Naive thymus-derived CD8-positive, alpha-beta T cell (primary cell): ENCODE measurements around the gene PTPRF. TPM values are rescaled to one million over a fixed set of nuclear protein-coding genes. Genes with fewer than 3 reads are reported as not detected.

ENCODE experiments used
- ATAC-seq, 2 donors: fragments of 150-1000 bp; cut with Tn5 transposase in 1 of 2; sonication (Bioruptor Pico), chemical (Tn5 transposase) in 1 of 2; 1 replicate in 1 of 2; 2 replicates in 1 of 2; pipeline ENCODE4 v1.10.0; 2021; ENCODE audit warnings: mild to moderate bottlenecking in 2 of 2, moderate library complexity in 2 of 2
- POLR2A ChIA-PET: fragments of 350-600 bp; sonication (Branson Sonifier 250); formaldehyde crosslinking; loops from one replicate; lab custom pipeline; 2021; ENCODE audit warnings: antibody characterized with exemption; lab: Charles Lee
- DNase-seq, 10 donors: peaks; one replicate each; pipeline versions ENCODE4 v3.0.0 to v3.0.0-alpha.2; 2020 to 2022
- H3K27ac Mint-ChIP-seq, 10 donors: one replicate each; pipeline ENCODE4 v1.8.0; 2020 to 2022; ENCODE audit warnings: mild to moderate bottlenecking in 10 of 10, mixed read lengths in 10 of 10, moderate library complexity in 4 of 10, inconsistent platforms in 1 of 10
- H3K27me3 Mint-ChIP-seq, 5 donors: one replicate each; pipeline ENCODE4 v1.8.0; 2021 to 2022; ENCODE audit warnings: mixed read lengths in 5 of 5
- H3K36me3 Mint-ChIP-seq, 3 donors: one replicate each; pipeline ENCODE4 v1.8.0; 2020 to 2022; ENCODE audit warnings: mixed read lengths in 3 of 3, mild to moderate bottlenecking in 2 of 3, inconsistent platforms in 1 of 3
- H3K4me1 Mint-ChIP-seq, 4 donors: one replicate each; pipeline ENCODE4 v1.8.0; 2021 to 2022; ENCODE audit warnings: mixed read lengths in 4 of 4
- H3K4me3 Mint-ChIP-seq, 10 donors: one replicate each; pipeline ENCODE4 v1.8.0; 2020 to 2022; ENCODE audit warnings: mild to moderate bottlenecking in 10 of 10, mixed read lengths in 10 of 10, moderate library complexity in 6 of 10, inconsistent platforms in 1 of 10
- H3K9me3 Mint-ChIP-seq, 9 donors: one replicate each; pipeline ENCODE4 v1.8.0; 2020 to 2022; ENCODE audit warnings: mixed read lengths in 9 of 9, mild to moderate bottlenecking in 3 of 9, inconsistent platforms in 1 of 9, moderate library complexity in 1 of 9
- polyA plus RNA-seq, 3 donors: library from polyadenylated mRNA; unstranded; fragments of 300-500 nt; fragmentation: Illumina TruSeq; gene quantifications; one replicate each; pipeline ENCODE4 v1.2.3, GENCODE V29; 2021
- total RNA-seq, 8 experiments: library from RNA in 2 of 8; stranded (reverse) in 2 of 8; gene quantifications; one replicate each; pipeline ENCODE4 v1.2.3 and lab custom pipeline; 2021 to 2026

Gene PTPRF
- total and polyA plus RNA-seq, 5 experiments from 2014 or later = 0.08 TPM; not detected in 4

GRCh38 chr1:43611950-43612349 lies 81.3 kb downstream of the PTPRF start:
- POLR2A ChIA-PET = no interaction called here
- Mint-ChIP-seq H3K27ac (peak overlapping the region in 2 of 10 donors; percentile 6 to 56), H3K4me3 (no peak overlapping the region), H3K27me3 (peaks cover 0 to 11% (median 0%) of the 10 kb centered on the region in 5 donors), H3K9me3 (no peaks in the 10 kb centered on the region), H3K36me3 (no peaks in the 10 kb centered on the region), H3K4me1 (peaks cover 0 to 2% (median 0%) of the 10 kb centered on the region in 4 donors)
- DNase-seq (no peak), ATAC-seq (no peak)

GRCh38 chr1:43612406-43612805 lies 81.7 kb downstream of the PTPRF start:
- DNase-seq (peak in 1 of 10 donors; percentile 45), ATAC-seq (no peak)
- Mint-ChIP-seq H3K27me3 (peaks cover 0 to 11% (median 0%) of the 10 kb centered on the region in 5 donors), H3K27ac (no peak overlapping the region), H3K4me3 (no peak overlapping the region), H3K9me3 (no peaks in the 10 kb centered on the region), H3K36me3 (no peaks in the 10 kb centered on the region), H3K4me1 (no peaks in the 10 kb centered on the region)
- POLR2A ChIA-PET = no interaction called here

DNA sequence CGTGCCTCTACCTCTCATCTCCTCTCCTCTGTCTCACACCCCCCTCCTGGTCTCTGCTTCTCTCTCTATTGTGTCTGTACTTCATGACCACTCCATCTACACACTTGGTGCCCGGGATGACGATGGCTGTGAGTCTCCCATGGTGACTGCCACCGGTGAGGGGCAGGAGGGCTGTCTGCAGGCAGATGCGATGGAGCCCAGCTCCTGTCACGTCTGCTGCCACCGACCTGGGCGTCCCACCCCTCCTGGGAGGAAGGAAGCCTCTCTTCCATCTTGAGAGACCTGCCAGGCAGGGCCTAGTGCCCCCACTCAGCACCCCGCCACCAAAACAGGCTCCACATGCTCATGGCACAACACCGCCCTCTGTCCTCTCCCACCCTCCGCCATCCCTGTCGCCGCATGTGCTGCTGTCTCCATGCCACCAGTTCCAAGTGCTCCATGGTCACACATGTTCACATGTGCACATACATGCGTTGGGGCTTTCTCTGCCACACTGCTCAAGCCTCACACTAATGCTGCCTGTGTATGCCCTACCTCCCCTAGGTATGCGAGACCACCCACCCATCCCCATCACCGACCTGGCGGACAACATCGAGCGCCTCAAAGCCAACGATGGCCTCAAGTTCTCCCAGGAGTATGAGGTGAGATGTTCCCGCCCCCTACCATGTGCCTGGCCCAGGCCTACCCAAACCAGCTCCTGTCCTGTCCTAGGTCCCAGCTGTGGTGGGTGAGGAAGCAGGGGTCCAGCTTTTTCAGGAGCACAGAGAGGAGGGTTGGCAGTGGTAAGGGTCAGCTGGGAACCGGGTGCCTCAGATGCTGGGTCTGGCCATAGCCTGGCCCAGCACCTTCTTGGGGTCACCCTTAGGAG lies 82.6 kb downstream of the PTPRF start:
- H3K36me3 Mint-ChIP-seq = no peaks in the 10 kb centered on the region
- peaks cover 0 to 11% (median 0%) of the 10 kb centered on the region in 5 donors for H3K27me3 Mint-ChIP-seq
- ATAC-seq (no peak), DNase-seq (peak in 1 of 10 donors; percentile 37)
- H3K9me3 Mint-ChIP-seq = no peaks in the 10 kb centered on the region
- H3K4me1 Mint-ChIP-seq = no peaks in the 10 kb centered on the region
- no peak overlapping the region for H3K27ac Mint-ChIP-seq
- POLR2A ChIA-PET = no interaction called here
- H3K4me3 Mint-ChIP-seq = no peak overlapping the region

DNA sequence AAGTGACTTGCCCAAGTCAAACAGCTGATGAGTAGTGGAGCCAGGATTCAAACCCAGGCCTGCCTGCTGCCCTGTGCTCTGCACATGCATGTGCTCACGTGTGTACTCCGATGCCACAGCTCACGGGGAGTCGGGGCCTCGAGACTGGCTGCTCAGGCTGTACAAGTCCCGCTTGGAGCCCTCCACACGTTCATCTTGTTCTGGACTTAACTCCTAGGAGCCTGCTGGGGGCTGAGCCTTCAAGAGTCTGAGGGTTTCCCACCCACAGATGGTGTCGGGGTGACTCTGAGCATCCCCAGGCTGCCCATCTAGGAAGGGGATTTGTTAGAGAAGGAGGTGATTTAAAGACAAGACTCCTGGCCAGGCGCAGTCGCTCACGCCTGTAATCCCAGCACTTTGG lies 83.5 kb downstream of the PTPRF start:
- Mint-ChIP-seq H3K27ac (peak overlapping the region in 1 of 10 donors; percentile 76), H3K27me3 (peaks cover 0 to 11% (median 0%) of the 10 kb centered on the region in 5 donors), H3K4me3 (no peak overlapping the region), H3K4me1 (no peaks in the 10 kb centered on the region), H3K36me3 (no peaks in the 10 kb centered on the region), H3K9me3 (no peaks in the 10 kb centered on the region)
- POLR2A ChIA-PET = no interaction called here
- ATAC-seq = no peak
- peak in 1 of 10 donors; percentile 50 for DNase-seq

DNA sequence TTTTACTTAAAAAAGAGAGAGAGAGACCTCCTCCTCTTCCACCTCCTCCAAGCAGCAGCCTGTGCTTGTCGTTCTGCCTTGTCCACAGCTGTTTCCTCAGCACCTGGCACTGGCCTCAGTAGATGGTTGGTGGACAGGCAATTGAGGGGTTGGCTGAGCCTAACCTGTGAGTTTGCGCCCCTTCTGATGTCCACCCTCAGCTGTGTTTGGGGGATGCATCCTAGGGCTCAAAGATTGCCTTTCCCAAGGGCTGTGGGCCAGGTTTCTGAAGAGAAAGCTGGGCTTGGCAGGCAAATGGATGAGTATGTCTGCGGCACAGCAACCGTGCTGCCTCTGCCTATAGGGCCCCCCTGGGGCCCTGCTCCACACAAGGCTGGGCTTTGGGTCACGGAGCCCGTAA lies 84.2 kb downstream of the PTPRF start:
- ATAC-seq (no peak), DNase-seq (peak in 1 of 10 donors; percentile 32)
- Mint-ChIP-seq H3K4me3 (no peak overlapping the region), H3K4me1 (no peaks in the 10 kb centered on the region), H3K27me3 (peaks cover 0 to 11% (median 0%) of the 10 kb centered on the region in 5 donors), H3K9me3 (no peaks in the 10 kb centered on the region), H3K36me3 (no peaks in the 10 kb centered on the region), H3K27ac (no peak overlapping the region)
- POLR2A ChIA-PET = no interaction called here

- Mint-ChIP-seq H3K36me3 (no peaks in the 10 kb centered on the region), H3K9me3 (no peaks in the 10 kb centered on the region), H3K27ac (no peak overlapping the region), H3K4me1 (no peaks in the 10 kb centered on the region), H3K27me3 (peaks cover 0 to 7% (median 0%) of the 10 kb centered on the region in 5 donors), H3K4me3 (no peak overlapping the region)
- POLR2A ChIA-PET = no interaction called here
- DNase-seq (no peak), ATAC-seq (no peak)
These were observed 85.7 kb downstream of the PTPRF start for GRCh38 chr1:43616383-43616782.

DNA sequence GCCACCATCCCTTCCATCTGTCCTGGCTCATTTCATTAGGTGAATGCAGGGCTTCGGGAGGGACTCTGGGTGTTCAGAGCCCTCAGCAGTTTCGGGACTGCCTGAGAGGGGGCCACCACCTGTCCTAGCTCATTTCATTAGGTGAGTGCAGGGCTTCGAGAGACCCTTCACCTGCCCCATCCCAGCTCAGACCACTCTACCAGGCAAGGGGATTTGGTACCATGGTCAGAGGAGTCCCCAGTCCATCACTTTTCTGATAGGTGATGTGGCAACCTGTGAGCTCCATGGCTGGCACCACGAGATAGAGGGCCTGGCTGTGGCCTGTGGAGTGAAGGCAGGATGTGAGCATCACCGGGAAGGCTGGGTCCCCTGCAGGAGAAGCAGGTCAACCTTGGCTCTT lies 86.3 kb downstream of the PTPRF start:
- Mint-ChIP-seq H3K27ac (no peak overlapping the region), H3K36me3 (no peaks in the 10 kb centered on the region), H3K27me3 (peaks cover 0 to 4% (median 0%) of the 10 kb centered on the region in 5 donors), H3K4me3 (no peak overlapping the region), H3K4me1 (peaks cover 0 to 2% (median 0%) of the 10 kb centered on the region in 4 donors), H3K9me3 (no peaks in the 10 kb centered on the region)
- DNase-seq (no peak), ATAC-seq (no peak)
- POLR2A ChIA-PET = no interaction called here

DNA sequence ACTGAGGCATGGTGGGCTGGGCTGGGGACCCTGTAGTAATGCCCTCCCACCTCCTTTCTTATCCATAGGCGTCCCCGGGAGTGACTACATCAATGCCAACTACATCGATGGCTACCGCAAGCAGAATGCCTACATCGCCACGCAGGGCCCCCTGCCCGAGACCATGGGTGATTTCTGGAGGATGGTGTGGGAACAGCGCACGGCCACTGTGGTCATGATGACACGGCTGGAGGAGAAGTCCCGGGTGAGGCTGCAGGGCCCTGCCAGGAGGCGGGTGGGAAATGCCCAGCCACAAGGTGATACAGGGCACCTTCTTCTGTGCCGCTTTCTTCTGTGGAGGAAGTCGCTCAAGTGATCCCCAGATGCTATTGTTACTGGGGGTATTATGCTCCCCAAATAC lies 87.0 kb downstream of the PTPRF start:
- DNase-seq (no peak), ATAC-seq (no peak)
- peaks cover 0 to 2% (median 0%) of the 10 kb centered on the region in 5 donors for H3K27me3 Mint-ChIP-seq
- no peaks in the 10 kb centered on the region for H3K9me3 Mint-ChIP-seq
- peaks cover 0 to 2% (median 0%) of the 10 kb centered on the region in 4 donors for H3K4me1 Mint-ChIP-seq
- no peak overlapping the region for H3K4me3 Mint-ChIP-seq
- H3K27ac Mint-ChIP-seq = no peak overlapping the region
- POLR2A ChIA-PET = no interaction called here
- H3K36me3 Mint-ChIP-seq = no peaks in the 10 kb centered on the region

GRCh38 chr1:43618521-43619313 lies 88.0 kb downstream of the PTPRF start:
- peaks cover 0 to 2% (median 0%) of the 10 kb centered on the region in 4 donors for H3K4me1 Mint-ChIP-seq
- no peak for DNase-seq
- H3K4me3 Mint-ChIP-seq = no peak overlapping the region
- peak overlapping the region in 1 of 10 donors; percentile 34 for H3K27ac Mint-ChIP-seq
- H3K36me3 Mint-ChIP-seq = no peaks in the 10 kb centered on the region
- H3K27me3 Mint-ChIP-seq = peaks cover 0 to 2% (median 0%) of the 10 kb centered on the region in 5 donors
- ATAC-seq = no peak
- POLR2A ChIA-PET = no interaction called here
- H3K9me3 Mint-ChIP-seq = no peaks in the 10 kb centered on the region

DNA sequence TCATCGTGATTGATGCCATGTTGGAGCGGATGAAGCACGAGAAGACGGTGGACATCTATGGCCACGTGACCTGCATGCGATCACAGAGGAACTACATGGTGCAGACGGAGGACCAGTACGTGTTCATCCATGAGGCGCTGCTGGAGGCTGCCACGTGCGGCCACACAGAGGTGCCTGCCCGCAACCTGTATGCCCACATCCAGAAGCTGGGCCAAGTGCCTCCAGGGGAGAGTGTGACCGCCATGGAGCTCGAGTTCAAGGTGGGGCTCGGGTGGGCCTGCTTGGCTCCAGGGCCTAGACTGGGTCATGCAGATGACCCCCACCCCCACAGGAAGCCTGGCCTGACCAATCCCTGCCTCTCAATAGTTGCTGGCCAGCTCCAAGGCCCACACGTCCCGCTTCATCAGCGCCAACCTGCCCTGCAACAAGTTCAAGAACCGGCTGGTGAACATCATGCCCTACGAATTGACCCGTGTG lies 88.7 kb downstream of the PTPRF start:
- POLR2A ChIA-PET = no interaction called here
- Mint-ChIP-seq H3K27me3 (peaks cover 0 to 2% (median 0%) of the 10 kb centered on the region in 5 donors), H3K4me3 (no peak overlapping the region), H3K9me3 (no peaks in the 10 kb centered on the region), H3K36me3 (no peaks in the 10 kb centered on the region), H3K27ac (no peak overlapping the region), H3K4me1 (peaks cover 0 to 2% (median 0%) of the 10 kb centered on the region in 4 donors)
- no peak for ATAC-seq
- no peak for DNase-seq

GRCh38 chr1:43619996-43620920 lies 89.6 kb downstream of the PTPRF start:
- Mint-ChIP-seq H3K27ac (no peak overlapping the region), H3K4me3 (no peak overlapping the region), H3K4me1 (peaks cover 0 to 2% (median 0%) of the 10 kb centered on the region in 4 donors), H3K9me3 (no peaks in the 10 kb centered on the region), H3K27me3 (peaks cover 0 to 2% (median 0%) of the 10 kb centered on the region in 5 donors), H3K36me3 (no peaks in the 10 kb centered on the region)
- no peak for ATAC-seq
- DNase-seq = no peak
- POLR2A ChIA-PET = interaction anchor here (0.6 kb wide), 1 partner anchor 13 kb away, joined by 4 read pairs; no protein-coding TSS in a partner anchor

- Mint-ChIP-seq H3K27ac (no peak overlapping the region), H3K36me3 (no peaks in the 10 kb centered on the region), H3K27me3 (peaks cover 0 to 2% (median 0%) of the 10 kb centered on the region in 5 donors), H3K4me3 (no peak overlapping the region), H3K9me3 (no peaks in the 10 kb centered on the region), H3K4me1 (peaks cover 0 to 2% (median 0%) of the 10 kb centered on the region in 4 donors)
- DNase-seq (no peak), ATAC-seq (no peak)
- POLR2A ChIA-PET = no interaction called here
These were observed 90.3 kb downstream of the PTPRF start for GRCh38 chr1:43620956-43621355.
